Activated CD8-positive, alpha-beta memory T cell treated with anti-CD3 and anti-CD28 coated beads, Interleukin-2, amount 50 U/mL, for 24 hours (primary cell): ENCODE results near the gene LRRC2.
"Not testable (repeated sequence)": the region's sequence is repeated elsewhere in the genome, so short reads cannot be mapped to it uniquely, and the experiment has no call there.

Experiments
- DNase-seq: peaks from one replicate; pipeline ENCODE4 v3.0.0-alpha.2; 2020; ENCODE audit errors: extremely low read depth

The LRRC2 gene

DNA sequence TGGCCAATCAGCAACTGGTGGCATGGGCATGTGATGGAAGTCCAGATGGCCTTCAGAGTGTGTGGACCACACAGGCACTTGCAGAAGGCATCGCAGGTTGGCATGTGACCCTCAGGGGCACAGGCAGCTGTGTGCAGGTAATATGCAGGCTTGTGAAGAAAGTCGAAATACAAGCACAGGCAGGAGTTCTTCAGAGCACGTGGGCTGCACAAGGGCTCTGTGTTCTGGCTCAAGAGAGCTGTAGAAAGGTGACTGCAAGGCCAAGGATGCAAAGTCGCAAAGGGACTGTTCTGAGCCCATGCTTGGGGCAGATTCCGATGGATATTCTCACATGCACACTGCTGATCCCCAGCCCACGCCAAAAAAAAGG lies 8.3 kb downstream of the LRRC2 start:
- no peak for DNase-seq

DNA sequence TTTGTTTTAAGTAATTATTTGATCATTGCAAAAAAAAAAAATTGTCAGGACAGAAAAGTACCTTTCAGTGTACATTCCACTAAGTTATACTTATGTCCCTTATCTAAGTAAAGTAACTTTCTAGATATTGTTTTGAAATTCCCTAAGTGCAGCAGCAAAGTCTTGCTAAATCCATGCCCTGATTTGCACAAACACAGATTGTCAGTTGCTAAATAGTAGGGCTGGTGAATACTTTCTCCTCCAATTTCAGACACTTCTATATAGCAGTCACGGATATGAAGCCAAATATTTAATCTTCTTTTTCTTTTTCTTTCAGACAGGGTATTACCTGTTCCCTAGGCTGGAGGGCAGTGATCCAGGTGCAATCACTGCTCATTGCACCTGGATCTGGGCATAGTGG lies 12.9 kb downstream of the LRRC2 start:
- no peak for DNase-seq

DNA sequence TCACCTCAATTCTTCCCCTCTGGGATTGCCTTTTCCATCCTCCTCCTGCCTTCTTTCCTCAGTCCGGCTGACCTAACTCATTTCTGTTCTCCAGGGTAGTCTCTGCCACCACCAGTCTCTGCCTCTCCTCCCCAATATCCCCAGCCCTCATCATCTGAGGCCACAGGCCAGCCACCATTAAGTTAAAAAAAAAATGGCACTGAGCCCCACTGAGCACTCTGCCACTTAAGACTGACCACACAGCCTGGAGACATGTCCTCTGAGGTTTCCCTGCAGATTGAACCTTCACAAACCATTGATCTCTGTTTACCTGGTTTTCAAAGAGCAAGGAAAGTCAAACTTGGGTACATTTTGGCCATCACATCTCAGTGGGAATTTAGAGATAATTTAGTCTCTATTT lies 13.6 kb downstream of the LRRC2 start:
- DNase-seq: no peak

DNA sequence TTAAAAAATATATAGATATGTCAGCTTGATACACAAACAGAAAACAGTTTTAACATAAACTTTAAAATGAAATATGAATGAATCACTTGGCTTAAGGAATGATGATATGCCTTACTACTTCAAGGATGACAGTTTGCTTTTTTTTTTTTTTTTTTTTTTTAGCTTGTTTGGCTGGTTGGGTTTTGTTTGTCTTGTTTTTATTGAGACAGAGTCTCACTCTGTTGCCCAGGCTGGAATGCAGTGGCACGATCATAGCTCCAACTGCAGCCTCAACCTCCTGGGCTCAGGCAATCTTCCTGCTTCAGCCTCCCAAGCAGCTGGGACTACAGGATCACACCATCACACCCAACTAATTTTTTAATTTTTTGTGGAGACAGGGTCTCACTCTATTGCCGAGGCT lies 14.5 kb downstream of the LRRC2 start:
- no peak for DNase-seq

DNA sequence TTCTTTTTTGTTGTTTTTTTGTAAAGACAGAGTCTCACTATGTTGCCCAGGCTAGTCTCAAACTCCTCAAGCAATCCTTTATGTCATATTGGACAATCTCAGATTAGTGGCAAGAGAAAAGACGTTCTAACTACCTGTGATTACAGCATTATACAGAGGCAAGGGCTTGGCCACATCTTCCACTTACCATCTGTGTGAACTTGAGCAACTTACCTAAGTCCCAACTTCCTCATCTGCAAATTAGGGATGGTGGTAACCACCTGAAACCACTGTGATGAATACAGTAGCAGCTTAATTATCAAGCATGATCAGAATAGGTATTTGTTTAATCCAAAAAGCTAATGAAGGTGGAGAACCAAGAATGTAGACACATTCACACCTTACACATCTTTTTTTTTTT lies 16.1 kb downstream of the LRRC2 start:
- DNase-seq: no peak

DNA sequence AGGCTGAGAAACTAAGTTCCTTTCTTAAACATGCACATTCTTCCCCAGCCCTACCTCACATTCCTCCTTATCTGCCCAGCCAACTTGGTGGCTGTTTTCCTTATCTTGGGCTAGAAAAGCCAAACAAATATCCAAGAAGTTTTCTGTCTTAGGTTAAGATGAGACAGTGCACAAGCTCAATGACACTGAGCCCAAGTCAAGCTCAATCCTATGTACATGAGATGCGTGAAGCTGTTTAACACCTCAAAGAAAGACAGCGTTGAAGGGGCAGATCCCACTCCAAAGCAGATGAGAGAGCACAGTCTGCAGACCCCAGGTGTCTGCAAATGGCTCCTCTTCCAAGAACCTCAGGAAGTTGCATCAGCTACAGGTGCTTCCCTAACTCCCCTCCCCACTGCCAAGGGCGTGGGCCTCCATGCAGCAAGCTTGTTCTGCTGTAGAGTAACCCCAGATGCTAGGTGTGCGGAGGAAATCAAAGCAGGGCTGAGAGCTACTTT lies 16.6 kb downstream of the LRRC2 start:
- DNase-seq: no peak

DNA sequence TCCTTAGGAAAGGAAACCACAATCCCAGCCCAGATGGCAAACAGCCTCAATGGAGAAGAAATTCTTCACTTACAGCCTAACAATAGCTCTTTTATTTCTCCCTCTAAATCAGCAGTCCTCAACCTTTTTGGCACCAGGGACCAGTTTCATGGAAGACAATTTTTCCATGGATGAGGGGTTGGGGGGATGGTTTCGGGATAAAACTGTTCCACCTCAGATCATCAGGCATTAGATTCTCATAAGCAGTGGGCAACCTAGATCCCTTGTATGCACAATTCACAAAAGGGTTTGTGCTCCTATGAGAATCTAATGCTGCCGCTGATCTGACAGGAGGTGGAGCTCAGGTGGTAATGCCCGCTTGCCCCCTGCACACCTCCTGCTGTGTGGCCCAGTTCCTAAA lies 17.5 kb downstream of the LRRC2 start:
- DNase-seq: not testable (repeated sequence)

DNA sequence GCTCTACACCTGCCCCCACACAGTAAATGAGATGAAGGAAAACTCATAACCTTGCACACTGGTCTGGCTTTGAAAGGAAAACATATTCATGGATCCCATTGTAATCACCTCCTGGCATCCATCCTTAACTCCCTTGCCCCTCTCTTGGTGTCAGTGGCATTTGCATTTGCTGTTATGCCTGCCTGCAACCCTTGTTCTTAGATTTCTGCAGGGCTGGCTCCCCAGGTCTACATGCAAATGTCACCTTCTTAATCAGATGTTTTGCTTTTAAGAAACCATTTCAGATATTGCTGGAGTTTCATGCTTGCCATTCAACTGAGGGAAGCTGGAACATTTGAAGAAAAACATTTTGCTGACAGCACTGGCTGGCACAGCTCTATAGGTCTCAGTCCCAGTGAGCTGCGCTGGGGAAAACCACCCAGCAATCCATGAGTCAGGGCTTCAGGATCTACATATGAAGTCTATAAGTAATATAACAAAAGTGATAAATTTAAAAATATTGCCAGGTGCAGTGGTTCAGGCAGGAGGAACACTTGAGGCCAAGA lies 19.1 kb downstream of the LRRC2 start:
- DNase-seq: no peak

DNA sequence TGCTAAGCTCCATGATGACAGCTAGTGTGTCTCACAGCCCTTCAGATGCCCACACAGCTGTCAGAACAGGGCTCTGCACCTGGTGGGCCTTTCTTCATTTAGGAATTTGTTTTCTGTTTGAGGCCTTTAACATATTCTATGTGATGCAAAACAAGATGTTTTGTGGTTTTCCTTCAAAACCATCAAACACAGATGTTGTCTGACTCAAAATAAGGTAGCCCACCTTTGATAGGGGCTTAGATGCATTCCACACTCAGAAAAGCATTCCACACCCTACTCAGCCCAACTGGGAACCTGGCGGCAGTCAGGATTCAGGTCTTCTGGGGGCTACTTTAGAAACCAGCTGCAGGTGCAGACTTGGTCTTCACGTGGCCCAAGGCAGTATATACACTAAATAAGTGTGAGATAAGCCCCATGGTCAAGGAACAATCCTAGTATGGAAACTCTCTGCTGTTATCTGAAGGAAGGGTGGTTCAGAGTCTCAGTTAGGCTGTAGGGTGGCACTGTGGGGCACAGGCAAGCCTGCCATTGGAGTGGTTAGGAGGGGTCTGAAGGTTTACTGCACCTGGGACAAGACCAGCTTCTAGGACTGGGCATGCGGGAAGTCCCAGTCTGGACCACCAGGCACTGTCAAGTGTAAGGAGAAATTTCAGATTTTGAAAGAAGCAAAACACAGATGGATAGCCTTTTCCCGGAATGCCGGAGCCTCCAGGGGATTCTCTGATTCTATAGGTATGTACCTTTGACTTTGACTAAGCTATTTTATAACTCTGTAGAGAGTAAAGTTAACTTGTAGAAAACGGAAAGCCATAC lies 20.1 kb downstream of the LRRC2 start:
- DNase-seq: no peak

DNA sequence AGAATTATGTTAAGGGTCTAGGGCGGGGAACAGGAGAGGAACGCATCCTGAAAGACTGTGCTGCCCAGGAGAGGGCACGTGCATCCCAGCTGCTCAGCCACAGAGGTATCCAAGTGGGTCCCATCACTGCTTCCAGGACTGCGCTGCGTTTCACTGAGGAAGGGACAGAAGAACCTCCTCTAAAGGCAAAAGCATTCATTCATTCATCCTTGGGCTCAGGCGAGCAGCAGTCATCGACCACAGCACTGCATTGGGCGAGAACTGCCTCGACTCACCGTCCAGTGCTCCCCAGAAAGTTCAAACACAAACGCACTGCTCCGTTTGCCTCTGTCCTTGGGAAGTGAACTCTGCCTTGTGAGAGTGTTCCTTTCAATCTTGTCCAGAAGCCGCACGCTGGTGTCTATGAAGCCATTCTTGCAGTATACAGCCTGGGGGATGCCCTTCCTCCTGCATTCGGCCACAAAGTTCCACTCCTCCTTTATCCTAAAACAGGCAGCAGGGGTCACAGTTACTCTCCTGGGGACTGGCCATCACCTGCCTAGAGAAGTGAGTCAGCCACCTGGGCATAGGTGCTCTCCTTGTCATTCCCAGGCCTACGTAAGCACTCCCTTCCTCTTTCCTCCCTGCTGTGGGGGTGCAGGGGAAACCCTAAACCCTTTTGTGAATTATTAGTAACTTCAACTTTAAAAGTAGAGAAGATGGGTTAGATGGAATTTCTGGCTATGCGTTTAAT lies 21.2 kb downstream of the LRRC2 start:
- no peak for DNase-seq

DNA sequence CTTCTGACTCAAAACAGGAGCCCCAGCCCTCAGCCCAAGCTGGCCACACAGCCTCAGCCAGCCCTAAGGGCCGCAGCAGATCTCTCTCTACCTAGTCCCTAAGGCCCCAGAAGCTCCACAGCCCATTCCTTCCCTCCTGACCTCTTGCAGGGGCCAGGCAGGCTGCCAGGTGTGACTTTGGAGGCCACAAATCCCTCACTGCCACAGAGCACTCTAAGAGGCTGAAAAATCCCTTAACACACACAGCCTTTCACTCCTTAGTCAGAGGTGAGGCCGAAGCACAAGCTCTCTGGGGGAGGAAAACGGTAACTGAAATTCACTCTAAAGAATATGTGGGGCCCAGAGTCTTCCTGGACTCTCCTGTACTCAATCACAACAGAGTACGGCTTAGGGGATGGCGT lies 23.3 kb downstream of the LRRC2 start:
- DNase-seq: no peak

DNA sequence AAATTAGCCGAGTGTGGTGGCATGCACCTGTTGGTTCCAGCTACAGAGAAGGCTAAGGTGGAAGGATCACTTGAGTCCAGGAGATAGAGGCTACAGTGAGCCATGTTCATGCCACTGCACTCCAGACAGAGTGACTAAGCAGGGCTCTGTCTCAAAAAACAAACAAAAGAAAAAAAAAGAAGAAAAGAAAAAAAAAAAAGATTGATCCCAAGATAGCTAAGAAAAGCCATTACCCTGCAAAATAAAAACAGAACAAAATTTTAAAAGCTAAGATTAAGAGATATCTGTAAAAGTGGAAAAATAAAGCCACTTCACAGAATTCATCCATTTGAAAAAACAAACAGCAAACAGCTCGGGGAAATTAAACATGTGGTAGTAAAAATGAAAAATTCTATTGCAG lies 23.8 kb downstream of the LRRC2 start:
- DNase-seq: no peak

DNA sequence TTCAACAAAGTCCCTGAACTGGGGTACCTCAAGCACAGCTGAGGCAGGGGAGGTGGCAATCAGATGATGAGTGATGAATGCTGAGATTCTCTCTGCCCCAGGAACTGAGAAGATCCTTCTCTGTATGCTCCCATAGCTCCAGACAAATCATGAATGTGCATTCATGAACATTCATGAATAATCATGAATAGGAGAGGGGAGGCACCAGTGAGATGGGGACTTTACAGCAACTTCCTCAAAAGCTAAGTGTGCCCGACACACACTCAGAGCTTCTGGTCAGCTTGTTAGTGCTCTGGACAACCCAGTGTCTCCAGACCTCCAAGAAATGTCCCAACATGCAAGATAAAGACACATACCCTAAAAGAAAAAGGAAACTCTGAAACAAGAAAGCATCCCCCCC lies 24.3 kb downstream of the LRRC2 start:
- DNase-seq: no peak

DNA sequence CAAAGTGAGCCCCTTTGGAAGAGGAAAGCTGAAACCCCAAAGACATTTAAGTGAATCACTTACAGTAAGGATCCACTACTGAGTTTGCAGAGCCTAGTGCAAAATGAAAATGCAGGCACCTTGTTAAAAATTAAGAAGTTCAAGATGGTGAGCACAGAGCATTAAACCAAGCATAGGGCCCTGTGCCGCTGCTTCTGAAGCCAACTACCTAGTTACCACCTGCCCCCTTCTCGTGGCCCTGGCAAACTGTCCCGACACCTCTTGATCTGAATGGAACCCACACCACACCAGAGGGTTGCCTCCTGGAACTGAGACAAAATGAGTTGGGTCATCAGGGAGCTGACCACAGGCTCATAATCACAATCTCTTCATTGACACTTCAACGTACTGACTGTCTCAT lies 25.6 kb downstream of the LRRC2 start:
- DNase-seq: no peak

DNA sequence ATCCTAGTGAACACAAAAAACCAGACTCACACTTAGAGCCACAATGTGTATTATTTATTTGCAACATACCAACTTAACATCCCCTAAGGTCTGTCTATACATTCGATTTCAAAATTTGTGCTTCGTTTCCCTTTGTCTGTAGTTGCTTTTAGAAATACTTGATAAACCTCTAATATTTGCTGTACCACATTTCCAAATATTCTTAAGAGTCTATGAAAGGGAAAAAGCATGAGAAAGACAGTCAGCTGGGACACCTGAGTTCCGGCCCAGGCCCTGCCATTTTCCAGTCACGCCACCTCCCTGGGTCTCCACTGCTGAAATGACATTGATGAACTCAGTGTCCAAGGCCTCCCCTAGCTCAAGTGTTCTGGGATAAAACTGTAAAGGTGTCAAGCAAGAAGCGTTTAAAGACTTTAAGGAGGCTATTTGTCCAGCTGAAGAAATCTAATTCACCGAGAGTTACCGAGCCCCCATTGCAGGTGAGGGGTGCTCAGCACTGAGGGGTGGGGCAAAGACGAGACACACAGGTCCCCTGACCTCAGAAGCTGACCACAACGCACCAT lies 26.6 kb downstream of the LRRC2 start:
- no peak for DNase-seq

DNA sequence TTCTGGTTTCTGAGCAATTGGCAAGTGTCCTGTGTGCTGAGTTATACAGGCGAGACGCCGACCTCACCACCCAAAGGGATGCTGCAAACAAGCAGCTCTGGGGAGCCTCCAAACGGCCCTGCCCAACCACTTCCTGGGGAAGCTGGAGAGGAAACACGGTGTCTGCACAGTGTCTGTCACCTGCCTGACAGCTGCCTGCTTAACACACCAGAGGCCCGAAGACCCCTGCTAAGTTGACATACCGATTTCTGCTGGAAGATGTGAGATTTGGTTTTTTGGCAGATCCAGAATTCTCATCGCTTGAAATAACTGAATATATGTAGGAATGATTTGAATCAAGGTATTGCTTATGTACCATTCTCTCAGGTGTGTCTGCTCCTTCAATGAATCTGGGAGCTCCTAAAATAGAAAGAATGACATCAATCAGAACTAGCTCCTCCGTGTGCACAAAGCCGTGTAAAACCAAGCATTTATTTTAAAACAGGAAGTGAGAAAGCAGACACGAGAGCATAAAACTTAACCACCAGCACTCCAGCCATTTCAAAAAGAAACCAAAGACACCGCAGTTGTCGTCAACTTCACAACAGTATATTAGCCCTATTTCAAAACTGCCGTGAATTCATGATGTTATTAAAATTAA lies 27.2 kb downstream of the LRRC2 start:
- DNase-seq: peak; percentile 32

DNA sequence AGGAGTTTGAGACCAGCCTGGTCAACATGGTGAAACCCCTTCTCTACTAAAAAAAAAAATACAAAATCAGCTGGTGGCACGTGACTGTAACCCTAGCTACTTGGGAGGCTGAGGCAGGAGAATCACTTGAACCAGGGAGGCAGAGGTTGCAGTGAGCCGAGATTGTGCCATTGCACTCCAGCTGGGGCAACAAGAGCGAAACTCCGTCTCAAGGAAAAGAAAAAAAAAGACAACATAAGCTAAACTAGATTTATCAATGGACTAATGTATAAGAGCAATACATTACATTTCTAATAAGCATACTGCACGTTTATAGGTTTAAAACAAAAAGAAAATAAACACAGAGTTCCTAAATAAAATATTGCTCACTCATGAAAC lies 27.7 kb downstream of the LRRC2 start:
- DNase-seq: not testable (repeated sequence)

DNA sequence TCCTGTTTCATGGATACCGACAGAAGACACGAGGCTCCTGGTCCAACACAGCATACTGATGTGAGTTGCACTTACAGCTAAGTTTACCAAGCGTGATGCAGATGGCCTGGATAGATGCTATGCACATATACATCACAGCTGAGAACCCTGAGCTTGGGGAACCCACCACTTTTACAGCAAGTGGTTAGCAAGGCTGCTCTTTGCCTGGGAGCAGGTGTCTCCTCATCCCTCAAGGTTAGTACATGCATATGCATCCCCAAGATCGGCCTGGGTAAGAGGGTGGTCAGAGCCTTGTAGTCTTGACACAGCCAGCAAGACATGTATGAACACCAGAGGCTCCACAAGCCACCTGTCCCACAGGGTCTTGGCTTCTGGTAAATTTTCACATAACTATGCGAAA lies 28.3 kb downstream of the LRRC2 start:
- no peak for DNase-seq

DNA sequence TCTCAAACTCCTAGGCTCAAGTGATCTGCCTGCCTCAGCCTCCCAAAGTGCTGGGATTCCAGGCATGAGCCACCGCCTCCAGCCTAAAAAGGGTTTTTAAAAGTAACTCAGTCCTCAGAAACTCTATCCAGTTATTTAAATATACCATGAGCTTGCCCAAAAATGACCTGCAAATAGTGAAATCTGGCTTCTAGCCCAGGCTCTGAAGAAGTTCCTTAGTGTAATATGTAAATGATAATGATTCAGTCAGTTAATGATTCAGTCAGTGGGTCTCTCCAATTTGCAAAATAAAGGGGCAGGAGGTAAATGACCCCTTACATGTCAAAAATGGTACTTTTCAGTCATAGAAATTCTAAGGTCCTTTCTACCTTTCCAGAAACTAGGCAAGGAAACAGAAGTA lies 28.8 kb downstream of the LRRC2 start:
- no peak for DNase-seq

DNA sequence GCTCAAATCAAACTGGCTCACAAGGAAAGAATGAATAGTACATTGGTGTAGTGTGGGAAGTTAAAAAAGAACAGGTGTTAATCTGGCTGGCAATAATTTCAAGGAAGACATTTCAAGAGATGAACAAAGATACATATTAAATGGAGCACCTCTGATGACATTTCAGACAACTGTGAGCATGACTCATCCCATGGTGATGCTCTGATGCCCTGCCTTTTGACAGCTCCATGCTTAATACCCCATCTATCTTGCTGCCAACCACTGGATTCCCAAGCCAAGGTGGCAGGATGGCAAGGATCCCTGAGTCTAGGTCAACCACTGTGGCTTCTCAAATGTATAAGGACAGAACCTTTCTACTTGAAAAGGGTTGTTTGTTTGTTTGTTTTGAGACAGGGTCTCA lies 29.3 kb downstream of the LRRC2 start:
- no peak for DNase-seq

DNA sequence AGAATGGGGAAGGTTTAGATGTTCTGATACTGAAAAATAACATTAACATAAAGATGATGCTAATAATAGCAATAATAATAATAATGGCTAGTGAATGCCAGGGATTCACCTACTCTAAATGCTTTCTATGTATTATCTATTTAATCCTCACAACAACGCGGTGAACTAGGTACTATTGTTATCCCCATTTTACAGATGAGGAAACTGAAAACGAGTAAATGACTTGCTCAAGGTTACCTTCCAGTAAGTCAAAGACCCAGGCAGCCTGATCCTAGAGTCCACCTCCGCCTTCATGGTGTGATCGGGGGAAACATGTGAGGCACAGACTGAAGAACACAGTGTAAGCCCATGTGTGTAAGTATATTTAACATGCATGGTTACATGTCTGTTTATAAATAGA lies 30.4 kb downstream of the LRRC2 start:
- DNase-seq: no peak

DNA sequence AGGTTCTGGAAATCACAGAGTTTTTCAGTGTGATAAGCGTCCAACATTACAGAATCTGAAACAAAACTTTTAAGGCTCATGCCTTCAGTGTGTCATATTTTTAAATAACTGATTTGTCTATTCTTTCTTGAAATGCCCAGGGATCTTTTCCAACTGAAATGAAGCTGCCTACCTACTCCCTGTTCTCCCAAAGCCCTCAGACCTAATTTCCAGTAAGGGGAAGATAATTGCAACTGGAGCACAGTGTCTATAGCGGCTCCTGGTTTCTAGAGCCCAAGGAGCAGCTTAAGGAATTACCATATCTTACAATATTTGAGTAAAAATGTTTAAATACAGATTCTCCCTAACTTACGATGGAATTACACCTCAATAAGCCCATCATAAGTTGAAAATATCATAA lies 33.0 kb downstream of the LRRC2 start:
- no peak for DNase-seq
